ENCODE measurements around the gene IL4. TPM values are rescaled to one million over a fixed set of nuclear protein-coding genes. Genes with fewer than 3 reads are reported as not detected.

The IL4 gene
- polyA plus RNA-seq, 1 donor (not counting 4 experiments of a cell fraction or from before 2014, with no cell fraction given) = not detected

DNA sequence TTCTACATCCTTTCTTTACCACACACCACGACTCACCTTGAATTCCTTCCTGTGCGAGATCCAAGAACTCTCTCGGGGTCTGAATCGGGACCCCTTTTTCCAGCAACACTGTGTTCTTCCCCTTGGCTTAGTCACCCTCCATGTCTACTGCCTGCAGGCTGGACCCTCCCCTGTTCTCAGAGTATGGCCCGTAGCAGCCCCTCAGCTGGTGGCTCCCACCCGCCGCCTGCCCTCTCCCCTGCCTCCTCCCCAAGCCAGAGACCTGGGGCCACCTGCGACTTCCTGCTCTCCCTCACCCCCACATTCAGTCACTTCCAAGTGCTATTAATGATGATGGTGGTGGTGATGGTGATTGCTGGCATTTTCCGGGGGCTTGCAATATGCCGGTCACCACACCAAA, 6.5 kb upstream of the IL4 start:
- Histone ChIP-seq H3K27me3 (ENCODE audit: control insufficient read depth, extremely low read depth, insufficient read depth, low read length) (no peaks in the 10 kb centered on the region), H3K4me1 (ENCODE audit: control insufficient read depth, extremely low read depth, insufficient read depth, low read length) (no peaks in the 10 kb centered on the region), H3K36me3 (ENCODE audit: control insufficient read depth in 2 of 2, extremely low read depth in 1 of 2, insufficient read depth in 2 of 2, low read length in 2 of 2) (no peaks in the 10 kb centered on the region), H3K27ac (ENCODE audit: control insufficient read depth, insufficient read depth, low read length) (no peak overlapping the region), H3K9ac (ENCODE audit: control insufficient read depth, extremely low read depth, insufficient read depth, low read length) (no peak overlapping the region), H4K20me1 (ENCODE audit: control insufficient read depth, extremely low read depth, insufficient read depth, low read length) (no peaks in the 10 kb centered on the region), H3K9me3 (ENCODE audit: control insufficient read depth, low read depth, low read length) (no peaks in the 10 kb centered on the region), H3K4me2 (ENCODE audit: control insufficient read depth, extremely low read depth, insufficient read depth, low read depth, low read length) (no peak overlapping the region), H3K4me3 (ENCODE audit: control insufficient read depth in 2 of 3, extremely low read depth in 1 of 3, insufficient read depth in 2 of 3, low read depth in 1 of 3, low read length in 3 of 3) (no peak overlapping the region), H2AFZ (ENCODE audit: control insufficient read depth, low read length) (no peak overlapping the region), H3K9me1 (ENCODE audit: control insufficient read depth, extremely low read depth, insufficient read depth, low read length) (no peaks in the 10 kb centered on the region), H3K79me2 (ENCODE audit: control insufficient read depth, insufficient read depth, low read length) (no peaks in the 10 kb centered on the region)
- dilution Hi-C loops (cut with MboI; ENCODE audit: extremely low pct_ligation_motif_present, low sequenced_read_pairs) = no loop called here
- FAIRE-seq (no peak), DNase-seq (ENCODE audit: low read depth, low spot score) (no peak)
- TF ChIP-seq CTCF (optimal IDR thresholded peaks at IDR 0.05 in 1 of 3, IDR thresholded peaks at IDR 0.05 in 1 of 3, conservative IDR thresholded peaks at IDR 0.05 in 1 of 3; ENCODE audit: extremely low read depth in 1 of 3, insufficient read depth in 2 of 3, low read length in 3 of 3) (no peak), EZH2 (IDR thresholded peaks at IDR 0.05; ENCODE audit: low read length) (no peak)

DNA sequence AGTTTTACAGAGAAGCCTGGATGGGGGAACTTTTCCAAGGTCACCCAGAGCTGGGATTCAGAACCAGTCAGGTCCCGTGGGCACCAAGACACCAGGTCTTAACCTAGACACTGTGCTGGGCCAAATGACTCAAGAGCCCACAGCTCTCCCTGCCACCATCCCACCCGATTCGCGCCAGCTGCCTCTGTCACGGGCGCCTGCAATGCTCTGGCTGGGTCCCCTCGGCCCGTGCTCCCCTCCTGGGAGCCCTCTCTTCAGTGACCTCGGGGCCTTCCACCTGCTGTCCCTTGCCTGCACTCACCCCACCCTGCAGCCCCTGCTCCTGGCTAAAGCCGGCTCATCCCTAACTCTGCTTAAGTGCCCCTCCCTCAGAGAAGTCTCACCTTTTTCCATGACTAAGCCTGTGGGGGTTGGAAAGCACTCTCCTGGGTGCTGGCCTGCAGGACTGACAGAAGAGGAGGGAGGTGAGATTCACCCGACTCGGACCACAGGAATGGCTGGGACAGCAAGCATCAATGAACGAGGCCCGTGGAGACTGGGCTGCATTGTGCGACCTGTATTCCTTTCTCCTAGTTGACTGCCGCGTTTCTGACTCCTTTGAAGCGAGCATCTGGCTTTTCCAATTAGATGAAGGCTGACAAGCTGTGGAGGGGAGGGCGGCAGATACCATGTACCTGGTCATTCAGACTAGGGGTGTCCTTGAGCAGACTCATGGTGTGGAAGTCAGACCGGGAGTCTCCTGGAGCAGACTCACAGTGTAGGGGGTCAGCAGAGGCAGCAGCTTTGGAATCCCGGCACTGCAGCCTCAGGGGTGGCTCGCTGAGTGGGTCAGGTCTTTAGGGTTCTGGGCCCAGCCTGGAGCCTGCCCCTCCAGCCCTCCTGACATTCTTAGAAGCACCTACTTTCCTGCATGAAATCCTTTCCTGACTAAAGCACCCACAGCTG, 5.8 kb upstream of the IL4 start:
- no peak for TF ChIP-seq CTCF (optimal IDR thresholded peaks at IDR 0.05 in 1 of 3, IDR thresholded peaks at IDR 0.05 in 1 of 3, conservative IDR thresholded peaks at IDR 0.05 in 1 of 3; ENCODE audit: extremely low read depth in 1 of 3, insufficient read depth in 2 of 3, low read length in 3 of 3)
- no peak for TF ChIP-seq EZH2 (IDR thresholded peaks at IDR 0.05; ENCODE audit: low read length)

More for the DNA sequence above, 5.8 kb upstream of the IL4 start:
- H4K20me1 ChIP-seq (ENCODE audit: control insufficient read depth, extremely low read depth, insufficient read depth, low read length) = no peaks in the 10 kb centered on the region
- no peak overlapping the region for H3K9ac ChIP-seq (ENCODE audit: control insufficient read depth, extremely low read depth, insufficient read depth, low read length)
- FAIRE-seq = no peak
- no peaks in the 10 kb centered on the region for H3K36me3 ChIP-seq (ENCODE audit: control insufficient read depth in 2 of 2, extremely low read depth in 1 of 2, insufficient read depth in 2 of 2, low read length in 2 of 2)
- H3K9me1 ChIP-seq (ENCODE audit: control insufficient read depth, extremely low read depth, insufficient read depth, low read length) = no peaks in the 10 kb centered on the region
- no peaks in the 10 kb centered on the region for H3K9me3 ChIP-seq (ENCODE audit: control insufficient read depth, low read depth, low read length)
- no peak overlapping the region for H3K4me2 ChIP-seq (ENCODE audit: control insufficient read depth, extremely low read depth, insufficient read depth, low read depth, low read length)
- H3K79me2 ChIP-seq (ENCODE audit: control insufficient read depth, insufficient read depth, low read length) = no peaks in the 10 kb centered on the region
- H3K27me3 ChIP-seq (ENCODE audit: control insufficient read depth, extremely low read depth, insufficient read depth, low read length) = no peaks in the 10 kb centered on the region
- no peaks in the 10 kb centered on the region for H3K4me1 ChIP-seq (ENCODE audit: control insufficient read depth, extremely low read depth, insufficient read depth, low read length)
- no peak overlapping the region for H2AFZ ChIP-seq (ENCODE audit: control insufficient read depth, low read length)
- H3K27ac ChIP-seq (ENCODE audit: control insufficient read depth, insufficient read depth, low read length) = no peak overlapping the region
- DNase-seq (ENCODE audit: low read depth, low spot score) = no peak
- H3K4me3 ChIP-seq (ENCODE audit: control insufficient read depth in 2 of 3, extremely low read depth in 1 of 3, insufficient read depth in 2 of 3, low read depth in 1 of 3, low read length in 3 of 3) = no peak overlapping the region
- dilution Hi-C loops (cut with MboI; ENCODE audit: extremely low pct_ligation_motif_present, low sequenced_read_pairs) = no loop called here

All from keratinocyte (primary cell).